Measurements from ENCODE around the gene MACO1. TPM values are rescaled to one million over a fixed set of nuclear protein-coding genes. Genes with fewer than 3 reads are reported as not detected.
"Not testable (repeated sequence)": the region's sequence is repeated elsewhere in the genome, so short reads cannot be mapped to it uniquely, and the experiment has no call there.

Gene MACO1
- total and polyA plus RNA-seq, 2 donors = 17.3 to 21.3 TPM

DNA sequence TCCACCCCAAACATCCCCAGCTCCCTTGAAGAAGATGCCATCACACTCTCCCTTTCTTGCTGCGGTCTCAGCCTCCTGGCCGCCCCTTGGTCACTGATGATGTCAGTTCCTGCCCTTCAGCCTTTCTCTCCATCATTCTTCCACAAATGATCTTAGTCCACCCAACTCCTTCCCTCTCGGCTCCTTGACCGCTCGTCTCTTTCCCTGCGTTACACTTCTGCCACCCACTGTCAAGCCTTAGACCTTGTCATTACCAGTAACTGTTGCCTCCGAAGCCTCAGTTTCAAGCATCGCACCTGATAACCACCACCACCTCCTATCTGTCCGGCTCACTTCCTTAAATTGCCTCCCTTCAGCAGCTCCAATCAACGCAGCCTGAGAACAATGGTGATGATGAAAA is 33.1 kb upstream of the MACO1 start:
- not testable (repeated sequence) for H3K9me3 ChIP-seq (ENCODE audit: control insufficient read depth in 2 of 2, insufficient read depth in 1 of 2, low read length in 1 of 2); H3K4me1 ChIP-seq (ENCODE audit: control insufficient read depth in 2 of 2, insufficient read depth in 2 of 2, low read length in 2 of 2); H3K4me3 ChIP-seq (ENCODE audit: low read length in 2 of 2); DNase-seq (ENCODE audit: low read depth in 6 of 9, low spot score in 9 of 9); H3K36me3 ChIP-seq (ENCODE audit: control insufficient read depth in 2 of 2, insufficient read depth in 2 of 2, low read length in 1 of 2); H3K27me3 ChIP-seq (ENCODE audit: control insufficient read depth in 2 of 2, insufficient read depth in 1 of 2, low read length in 1 of 2); H3K27ac ChIP-seq (ENCODE audit: low read depth in 1 of 2, low read length in 1 of 2)
- 100% methylated on average over 3 of the region's 10 CpGs for WGBS

DNA sequence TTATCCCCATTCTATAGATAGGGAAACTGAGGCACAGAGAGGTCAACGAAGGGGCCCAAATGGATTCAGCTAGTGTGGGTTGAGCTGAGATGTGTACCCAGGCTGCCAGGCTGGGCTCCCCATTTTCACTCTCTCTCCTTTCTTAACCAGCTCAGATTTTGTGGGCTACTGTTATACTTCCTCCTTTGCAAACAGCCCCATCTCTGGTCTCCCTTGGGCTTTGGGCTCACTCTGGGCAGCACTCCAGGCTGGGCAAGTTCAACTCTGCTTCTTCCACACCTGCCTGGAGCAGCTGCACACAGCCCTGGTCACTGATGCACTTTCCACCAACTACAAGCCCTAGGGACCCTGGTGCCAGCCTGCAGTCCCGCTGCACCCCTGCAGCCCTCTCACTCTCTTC is 32.6 kb upstream of the MACO1 start:
- H3K4me3 ChIP-seq (ENCODE audit: low read length in 2 of 2); DNase-seq (ENCODE audit: low read depth in 6 of 9, low spot score in 9 of 9); H3K4me1 ChIP-seq (ENCODE audit: control insufficient read depth in 2 of 2, insufficient read depth in 2 of 2, low read length in 2 of 2); H3K9me3 ChIP-seq (ENCODE audit: control insufficient read depth in 2 of 2, insufficient read depth in 1 of 2, low read length in 1 of 2); H3K27me3 ChIP-seq (ENCODE audit: control insufficient read depth in 2 of 2, insufficient read depth in 1 of 2, low read length in 1 of 2); H3K27ac ChIP-seq (ENCODE audit: low read depth in 1 of 2, low read length in 1 of 2); H3K36me3 ChIP-seq (ENCODE audit: control insufficient read depth in 2 of 2, insufficient read depth in 2 of 2, low read length in 1 of 2): not testable (repeated sequence)
- WGBS = no CpG with 5 or more reads among the region's 2 CpGs

DNA sequence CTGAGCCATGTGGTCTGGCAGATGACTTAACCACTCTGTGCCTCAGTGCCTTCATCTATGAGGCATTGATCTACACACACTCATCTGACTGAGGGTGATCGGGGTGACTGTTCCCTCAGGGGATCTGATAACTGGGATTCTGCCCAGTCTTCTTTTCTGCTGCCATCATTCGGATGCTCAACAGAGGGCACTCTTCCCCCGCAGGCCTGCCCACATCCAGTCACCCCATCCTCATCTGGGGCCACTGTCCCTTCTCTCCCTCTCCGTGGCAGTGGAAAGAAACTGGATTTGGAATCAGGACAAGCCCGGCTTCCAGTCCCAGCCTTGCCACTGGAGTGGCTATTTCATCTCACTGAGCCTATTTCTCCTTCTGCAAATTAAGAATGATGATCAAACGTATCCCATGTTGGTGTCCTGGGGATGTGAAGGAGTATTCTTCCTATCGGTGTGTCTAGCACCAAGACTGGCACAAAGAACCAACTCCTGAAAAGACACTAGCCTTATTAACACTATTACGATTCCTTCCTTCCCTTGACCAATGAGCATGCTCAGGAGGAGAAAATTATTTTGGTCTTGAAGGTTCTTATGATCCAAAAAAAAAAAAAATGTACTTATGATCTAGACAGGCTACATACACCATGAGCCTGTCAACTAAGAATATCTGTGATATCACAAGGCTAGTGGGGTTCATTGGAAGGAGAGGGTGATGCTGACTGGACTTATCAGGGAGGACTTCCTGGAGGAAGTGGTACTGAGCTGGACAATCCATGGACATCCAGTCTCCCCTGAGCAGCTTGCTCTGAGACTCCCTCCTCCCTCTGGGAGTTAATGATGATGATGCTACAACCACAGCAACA is 27.5 kb upstream of the MACO1 start:
- H3K4me3 ChIP-seq (ENCODE audit: low read length in 2 of 2); DNase-seq (ENCODE audit: low read depth in 6 of 9, low spot score in 9 of 9); H3K4me1 ChIP-seq (ENCODE audit: control insufficient read depth in 2 of 2, insufficient read depth in 2 of 2, low read length in 2 of 2); H3K36me3 ChIP-seq (ENCODE audit: control insufficient read depth in 2 of 2, insufficient read depth in 2 of 2, low read length in 1 of 2); H3K9me3 ChIP-seq (ENCODE audit: control insufficient read depth in 2 of 2, insufficient read depth in 1 of 2, low read length in 1 of 2); H3K27ac ChIP-seq (ENCODE audit: low read depth in 1 of 2, low read length in 1 of 2); H3K27me3 ChIP-seq (ENCODE audit: control insufficient read depth in 2 of 2, insufficient read depth in 1 of 2, low read length in 1 of 2): not testable (repeated sequence)
- 31% methylated on average over 6 of the region's 8 CpGs for WGBS

DNA sequence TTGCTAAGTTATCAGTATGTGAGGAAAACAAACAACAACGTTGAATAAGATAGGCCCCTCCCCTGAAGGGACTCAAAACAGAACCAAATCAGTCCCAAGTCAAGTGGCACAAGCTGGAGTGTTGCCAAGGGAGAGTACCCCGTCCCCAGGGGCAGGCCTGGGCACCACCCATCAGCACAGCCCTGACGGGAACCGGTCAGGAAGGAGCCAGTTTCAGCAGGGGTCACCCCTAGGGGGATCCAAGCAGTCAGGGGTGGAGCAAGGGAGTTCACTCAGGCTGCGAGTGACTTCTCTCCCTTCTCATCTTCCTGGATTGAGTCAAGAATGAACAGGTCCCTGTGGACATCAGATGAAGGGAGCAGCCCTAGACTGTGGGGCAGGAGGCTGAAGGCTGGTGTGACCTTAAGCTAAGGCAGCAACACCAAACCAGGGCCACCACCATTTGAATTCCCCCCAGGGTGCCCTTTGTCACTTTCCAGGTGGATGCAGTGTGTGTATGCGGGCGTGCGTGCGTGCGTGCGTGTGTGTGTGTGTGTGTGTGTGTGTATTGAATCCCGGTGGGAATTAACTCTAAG is 24.9 kb upstream of the MACO1 start:
- H3K36me3 ChIP-seq (ENCODE audit: control insufficient read depth in 2 of 2, insufficient read depth in 2 of 2, low read length in 1 of 2); H3K9me3 ChIP-seq (ENCODE audit: control insufficient read depth in 2 of 2, insufficient read depth in 1 of 2, low read length in 1 of 2); H3K27ac ChIP-seq (ENCODE audit: low read depth in 1 of 2, low read length in 1 of 2); H3K4me3 ChIP-seq (ENCODE audit: low read length in 2 of 2); DNase-seq (ENCODE audit: low read depth in 6 of 9, low spot score in 9 of 9); H3K27me3 ChIP-seq (ENCODE audit: control insufficient read depth in 2 of 2, insufficient read depth in 1 of 2, low read length in 1 of 2); H3K4me1 ChIP-seq (ENCODE audit: control insufficient read depth in 2 of 2, insufficient read depth in 2 of 2, low read length in 2 of 2): not testable (repeated sequence)
- WGBS = 87% methylated on average over 9 of the region's 12 CpGs

DNA sequence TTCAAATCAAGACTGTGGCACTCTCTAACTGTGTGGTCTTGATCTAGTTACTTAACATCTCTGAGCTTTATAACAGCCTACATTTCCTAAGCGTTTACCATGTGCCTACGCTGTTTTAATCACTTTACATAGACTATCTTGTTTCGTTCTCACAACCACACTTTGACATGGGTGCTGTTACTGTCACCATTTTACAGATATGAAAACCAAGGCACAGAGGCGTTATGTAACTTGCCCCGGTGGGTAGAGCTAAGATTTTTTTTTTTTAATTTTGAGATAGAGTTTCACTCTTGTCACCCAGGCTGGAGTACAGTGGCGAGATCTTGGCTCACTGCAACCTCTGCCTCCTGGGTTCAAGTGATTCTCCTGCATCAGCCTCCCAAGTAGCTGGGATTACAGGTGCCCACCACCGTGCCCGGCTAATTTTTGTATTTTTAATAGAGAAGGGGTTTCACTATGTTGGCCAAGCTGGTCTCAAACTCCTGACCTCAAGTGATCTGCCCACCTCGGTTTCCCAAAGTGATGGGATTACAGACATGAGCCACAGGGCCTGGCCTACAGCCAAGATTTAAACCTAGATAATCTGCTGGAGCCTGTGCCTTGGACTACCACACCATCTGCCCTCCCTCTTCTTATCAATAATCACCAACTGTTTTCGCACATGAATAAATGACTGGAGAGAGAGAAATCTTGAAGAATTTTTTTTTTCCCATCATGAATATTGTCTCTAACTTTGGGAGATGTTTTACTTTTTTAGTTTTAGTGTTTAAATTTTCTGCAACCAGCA is 20.9 kb upstream of the MACO1 start:
- H3K36me3 ChIP-seq (ENCODE audit: control insufficient read depth in 2 of 2, insufficient read depth in 2 of 2, low read length in 1 of 2); H3K27ac ChIP-seq (ENCODE audit: low read depth in 1 of 2, low read length in 1 of 2); H3K4me1 ChIP-seq (ENCODE audit: control insufficient read depth in 2 of 2, insufficient read depth in 2 of 2, low read length in 2 of 2); DNase-seq (ENCODE audit: low read depth in 6 of 9, low spot score in 9 of 9); H3K9me3 ChIP-seq (ENCODE audit: control insufficient read depth in 2 of 2, insufficient read depth in 1 of 2, low read length in 1 of 2); H3K4me3 ChIP-seq (ENCODE audit: low read length in 2 of 2); H3K27me3 ChIP-seq (ENCODE audit: control insufficient read depth in 2 of 2, insufficient read depth in 1 of 2, low read length in 1 of 2): not testable (repeated sequence)
- 89% methylated on average over 10 of the region's 10 CpGs for WGBS

DNA sequence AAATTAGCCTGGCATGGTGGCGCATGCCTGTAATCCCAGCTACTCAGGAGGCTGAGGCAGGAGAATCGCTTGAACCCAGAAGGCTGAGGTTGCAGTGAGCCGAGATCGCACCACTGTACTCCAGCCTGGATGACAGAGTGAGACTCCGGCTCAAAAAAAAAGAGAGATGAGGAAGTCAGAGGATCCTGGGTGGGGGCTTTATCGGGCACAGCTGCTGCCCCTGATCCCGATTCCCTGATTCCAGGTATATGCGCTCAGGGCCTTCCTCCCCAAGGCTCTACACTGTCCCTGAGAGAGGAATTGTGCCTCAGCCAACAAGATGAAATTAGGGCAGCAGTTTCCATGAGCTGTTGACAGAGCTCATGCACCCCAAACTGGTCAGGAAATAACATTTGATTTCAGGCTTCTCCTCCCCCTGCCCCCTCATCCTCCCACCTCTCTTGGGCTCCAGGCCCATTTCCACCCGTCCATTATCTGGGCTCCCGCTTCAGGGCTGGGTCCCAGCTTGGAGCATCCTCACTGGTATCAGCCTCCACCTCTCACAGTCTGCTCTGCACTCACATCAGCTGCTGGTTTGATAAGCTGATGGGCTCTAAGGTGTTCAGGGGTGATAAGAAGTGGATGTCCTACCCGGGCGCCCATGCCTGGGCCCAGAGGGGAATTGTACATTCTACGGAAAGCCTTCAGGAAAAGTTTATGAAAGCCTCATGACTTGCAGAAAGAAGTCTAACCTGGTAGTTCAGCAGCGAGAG is 17.6 kb upstream of the MACO1 start:
- H3K4me1 ChIP-seq (ENCODE audit: control insufficient read depth in 2 of 2, insufficient read depth in 2 of 2, low read length in 2 of 2); H3K27ac ChIP-seq (ENCODE audit: low read depth in 1 of 2, low read length in 1 of 2); H3K9me3 ChIP-seq (ENCODE audit: control insufficient read depth in 2 of 2, insufficient read depth in 1 of 2, low read length in 1 of 2); H3K4me3 ChIP-seq (ENCODE audit: low read length in 2 of 2); H3K36me3 ChIP-seq (ENCODE audit: control insufficient read depth in 2 of 2, insufficient read depth in 2 of 2, low read length in 1 of 2); DNase-seq (ENCODE audit: low read depth in 6 of 9, low spot score in 9 of 9); H3K27me3 ChIP-seq (ENCODE audit: control insufficient read depth in 2 of 2, insufficient read depth in 1 of 2, low read length in 1 of 2): not testable (repeated sequence)
- 95% methylated on average over 13 of the region's 14 CpGs for WGBS

DNA sequence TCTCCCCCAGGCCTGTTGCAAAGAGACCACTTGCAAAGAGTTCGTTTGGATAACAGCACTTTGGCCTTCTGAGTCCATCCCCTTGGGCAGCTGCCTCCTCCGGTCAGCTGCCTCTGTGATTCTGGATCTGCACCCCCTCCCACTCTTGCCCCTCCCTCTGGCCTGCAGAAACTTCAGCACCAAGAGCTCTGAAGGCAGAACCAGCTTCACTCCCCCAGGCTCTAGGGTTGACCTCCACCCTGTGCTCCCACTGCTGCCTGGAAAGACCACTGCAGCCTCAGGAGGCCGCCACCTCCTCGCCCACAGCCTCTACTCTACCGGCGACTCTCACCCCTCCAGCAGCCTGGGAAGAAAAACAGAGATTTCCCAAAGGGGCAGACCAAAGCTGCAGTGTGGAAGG is 16.5 kb upstream of the MACO1 start:
- not testable (repeated sequence) for H3K27ac ChIP-seq (ENCODE audit: low read depth in 1 of 2, low read length in 1 of 2); H3K4me1 ChIP-seq (ENCODE audit: control insufficient read depth in 2 of 2, insufficient read depth in 2 of 2, low read length in 2 of 2); H3K27me3 ChIP-seq (ENCODE audit: control insufficient read depth in 2 of 2, insufficient read depth in 1 of 2, low read length in 1 of 2); H3K9me3 ChIP-seq (ENCODE audit: control insufficient read depth in 2 of 2, insufficient read depth in 1 of 2, low read length in 1 of 2); H3K4me3 ChIP-seq (ENCODE audit: low read length in 2 of 2); DNase-seq (ENCODE audit: low read depth in 6 of 9, low spot score in 9 of 9); H3K36me3 ChIP-seq (ENCODE audit: control insufficient read depth in 2 of 2, insufficient read depth in 2 of 2, low read length in 1 of 2)
- 82% methylated on average over 3 of the region's 6 CpGs for WGBS

DNA sequence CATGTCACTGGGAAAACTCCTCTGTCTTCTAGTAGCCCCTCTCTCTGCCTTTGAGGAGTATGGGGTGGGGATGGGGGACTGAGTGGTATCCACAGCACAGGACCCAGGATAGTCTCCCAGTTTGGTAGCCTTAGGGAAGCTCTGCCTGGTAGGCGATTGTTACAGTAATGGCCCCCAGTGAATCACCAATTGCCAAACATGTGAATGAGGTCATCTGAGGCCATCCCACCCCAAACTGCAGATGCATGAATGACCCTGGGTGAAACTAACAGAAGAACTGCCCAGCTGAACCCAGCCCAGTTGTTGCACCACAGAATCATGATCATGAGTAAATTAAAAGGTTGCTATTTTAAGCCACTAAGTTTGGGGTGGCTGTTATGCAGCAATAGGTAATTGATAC is 16.1 kb upstream of the MACO1 start:
- H3K4me3 ChIP-seq (ENCODE audit: low read length in 2 of 2); H3K27me3 ChIP-seq (ENCODE audit: control insufficient read depth in 2 of 2, insufficient read depth in 1 of 2, low read length in 1 of 2); H3K9me3 ChIP-seq (ENCODE audit: control insufficient read depth in 2 of 2, insufficient read depth in 1 of 2, low read length in 1 of 2); H3K4me1 ChIP-seq (ENCODE audit: control insufficient read depth in 2 of 2, insufficient read depth in 2 of 2, low read length in 2 of 2); H3K36me3 ChIP-seq (ENCODE audit: control insufficient read depth in 2 of 2, insufficient read depth in 2 of 2, low read length in 1 of 2); H3K27ac ChIP-seq (ENCODE audit: low read depth in 1 of 2, low read length in 1 of 2); DNase-seq (ENCODE audit: low read depth in 6 of 9, low spot score in 9 of 9): not testable (repeated sequence)
- WGBS = 97% methylated on average over 1 of the region's 1 CpG

DNA sequence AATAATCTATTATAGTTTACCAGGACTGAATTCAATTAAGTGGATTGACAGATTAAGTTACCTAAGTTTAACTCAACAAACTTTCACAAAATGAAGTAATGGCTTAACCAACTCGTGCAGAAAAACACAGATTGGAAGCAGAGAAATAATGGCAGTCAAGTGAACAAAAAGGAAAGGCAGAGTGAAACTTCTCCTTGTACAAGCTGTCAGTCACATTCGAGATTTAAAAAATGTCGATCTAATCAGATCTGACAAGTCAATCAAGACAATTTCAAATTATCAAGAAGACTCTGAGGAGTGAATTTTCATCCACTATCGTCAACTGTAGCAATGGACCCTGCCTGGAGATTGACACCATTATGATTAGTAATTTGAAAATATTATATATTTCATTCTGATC is 13.4 kb upstream of the MACO1 start:
- H3K4me1 ChIP-seq (ENCODE audit: control insufficient read depth in 2 of 2, insufficient read depth in 2 of 2, low read length in 2 of 2); H3K4me3 ChIP-seq (ENCODE audit: low read length in 2 of 2); H3K27me3 ChIP-seq (ENCODE audit: control insufficient read depth in 2 of 2, insufficient read depth in 1 of 2, low read length in 1 of 2); DNase-seq (ENCODE audit: low read depth in 6 of 9, low spot score in 9 of 9); H3K36me3 ChIP-seq (ENCODE audit: control insufficient read depth in 2 of 2, insufficient read depth in 2 of 2, low read length in 1 of 2); H3K9me3 ChIP-seq (ENCODE audit: control insufficient read depth in 2 of 2, insufficient read depth in 1 of 2, low read length in 1 of 2); H3K27ac ChIP-seq (ENCODE audit: low read depth in 1 of 2, low read length in 1 of 2): not testable (repeated sequence)
- over 99% methylated on average over 4 of the region's 4 CpGs for WGBS

Measured in thymus (tissue), 11 donors.